Gastrocnemius medialis (tissue), 4 donors: ENCODE results near the gene ZNF236.

ENCODE experiments used
- POLR2A ChIP-seq, 2 donors: fragments of 450-650 bp; IDR thresholded peaks; one replicate each; pipeline ENCODE4 v1.6.1; 2017; ENCODE audit warnings: antibody characterized with exemption in 2 of 2, mild to moderate bottlenecking in 2 of 2, moderate library complexity in 2 of 2
- TF ChIP-seq, protein P1 (sequence below), 5 experiments: fragments of 450-650 bp in 3 of 5; fragments of 200-600 bp in 2 of 5; sonication (generic) in 2 of 5; IDR thresholded peaks in 4 of 5; conservative IDR thresholded peaks in 1 of 5; 1 replicate in 4 of 5; 2 replicates in 1 of 5; pipeline ENCODE4 v1.5.1; 2016 to 2019; ENCODE audit warnings: antibody characterized with exemption in 5 of 5, mild to moderate bottlenecking in 3 of 5, moderate library complexity in 3 of 5

- TF ChIP-seq, protein P1, sequence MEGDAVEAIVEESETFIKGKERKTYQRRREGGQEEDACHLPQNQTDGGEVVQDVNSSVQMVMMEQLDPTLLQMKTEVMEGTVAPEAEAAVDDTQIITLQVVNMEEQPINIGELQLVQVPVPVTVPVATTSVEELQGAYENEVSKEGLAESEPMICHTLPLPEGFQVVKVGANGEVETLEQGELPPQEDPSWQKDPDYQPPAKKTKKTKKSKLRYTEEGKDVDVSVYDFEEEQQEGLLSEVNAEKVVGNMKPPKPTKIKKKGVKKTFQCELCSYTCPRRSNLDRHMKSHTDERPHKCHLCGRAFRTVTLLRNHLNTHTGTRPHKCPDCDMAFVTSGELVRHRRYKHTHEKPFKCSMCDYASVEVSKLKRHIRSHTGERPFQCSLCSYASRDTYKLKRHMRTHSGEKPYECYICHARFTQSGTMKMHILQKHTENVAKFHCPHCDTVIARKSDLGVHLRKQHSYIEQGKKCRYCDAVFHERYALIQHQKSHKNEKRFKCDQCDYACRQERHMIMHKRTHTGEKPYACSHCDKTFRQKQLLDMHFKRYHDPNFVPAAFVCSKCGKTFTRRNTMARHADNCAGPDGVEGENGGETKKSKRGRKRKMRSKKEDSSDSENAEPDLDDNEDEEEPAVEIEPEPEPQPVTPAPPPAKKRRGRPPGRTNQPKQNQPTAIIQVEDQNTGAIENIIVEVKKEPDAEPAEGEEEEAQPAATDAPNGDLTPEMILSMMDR (IDR thresholded peaks at IDR 0.05 in 4 of 5, conservative IDR thresholded peaks at IDR 0.05 in 1 of 5), result no peak
- no peak for TF ChIP-seq POLR2A (IDR thresholded peaks at IDR 0.05)
Observed at GRCh38 chr18:76953156-76953555, 130.8 kb downstream of the ZNF236 start.
